ENCODE data around the gene COPRS. TPM values are rescaled to one million over a fixed set of nuclear protein-coding genes. Genes with fewer than 3 reads are reported as not detected.

The COPRS gene
- 45.8 and 62.7 TPM in 2 replicates for total RNA-seq

DNA sequence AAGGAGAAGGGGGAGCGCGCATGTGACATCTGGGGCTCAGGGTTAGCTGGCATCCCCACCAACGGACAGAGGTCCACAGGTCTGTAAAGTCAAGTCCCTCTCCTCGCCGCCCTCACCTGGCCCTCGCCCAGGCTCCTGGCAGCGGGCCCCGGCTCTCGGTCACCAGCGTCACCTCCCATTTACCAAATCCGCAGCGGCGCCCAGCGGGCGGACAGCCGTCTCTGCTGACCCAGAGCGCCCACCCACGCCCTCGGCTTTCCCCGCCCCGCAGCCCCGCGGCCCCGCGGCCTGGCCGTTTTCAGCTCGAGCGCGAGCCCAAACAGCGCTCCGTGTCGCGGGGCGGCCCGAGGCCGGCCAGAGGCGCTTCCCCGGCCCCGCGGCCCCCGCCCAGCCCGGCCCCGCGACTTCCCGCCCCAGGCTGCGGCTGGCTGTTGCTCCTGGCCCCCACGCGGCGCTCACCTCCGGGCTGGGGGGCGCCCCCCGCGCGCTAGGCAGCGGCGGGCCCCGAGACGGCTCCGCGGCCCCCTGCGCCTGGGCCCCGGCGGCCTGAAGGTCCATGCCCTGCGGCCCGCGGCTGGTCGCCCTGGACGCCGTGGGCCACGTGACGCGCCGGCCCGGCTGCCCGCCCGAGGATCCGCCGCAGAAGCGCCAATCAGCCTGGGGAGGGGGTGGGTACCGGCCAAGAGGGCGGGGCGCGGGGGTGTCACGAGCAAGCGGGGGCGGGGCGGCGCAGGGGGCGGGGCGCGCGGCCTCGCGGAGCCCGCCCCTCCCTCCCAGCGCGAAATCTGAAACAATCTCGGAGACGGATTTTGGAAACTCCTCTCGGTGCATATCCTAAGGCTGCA lies at the start of gene COPRS:
TSS of gene COPRS (minus strand) at position 603 of the 845 bp plus-strand sequence. CDS start at position 558, 45 bp downstream.
- peak; percentile 90 to 94 for DNase-seq (ENCODE audit: low read depth in 2 of 2)

- no peak for DNase-seq (ENCODE audit: low read depth in 2 of 2)
Measured at GRCh38 chr17:31908386-31908785, 49.3 kb upstream of the COPRS start.

- peak; percentile 46 to 92 for DNase-seq (ENCODE audit: low read depth in 2 of 2)
Measured at GRCh38 chr17:31907342-31907962, 48.4 kb upstream of the COPRS start.

DNA sequence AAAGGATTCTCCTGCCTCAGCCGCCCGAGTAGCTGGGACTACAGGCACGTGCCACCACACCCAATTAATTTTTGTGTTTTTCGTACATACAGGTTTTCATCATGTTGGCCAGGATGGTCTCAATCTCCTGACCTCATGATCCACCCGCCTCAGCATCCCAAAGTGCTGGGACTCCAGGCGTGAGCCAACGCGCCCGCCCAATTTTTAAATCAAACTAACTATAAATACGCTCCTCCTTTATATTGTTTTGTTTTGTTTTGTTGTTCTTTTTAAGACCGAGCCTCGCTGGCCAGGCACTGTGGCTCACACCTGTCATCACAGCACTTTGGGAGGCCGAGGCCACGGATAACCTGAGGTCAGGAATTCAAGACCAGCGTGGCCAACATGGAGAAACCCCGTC lies 44.4 kb upstream of the COPRS start:
- no peak for DNase-seq (ENCODE audit: low read depth in 2 of 2)

GRCh38 chr17:31902693-31903092 lies 43.6 kb upstream of the COPRS start:
- no peak for DNase-seq (ENCODE audit: low read depth in 2 of 2)

GRCh38 chr17:31900877-31901276 lies 41.8 kb upstream of the COPRS start:
- peak; percentile 38 to 40 for DNase-seq (ENCODE audit: low read depth in 2 of 2)

GRCh38 chr17:31888124-31888523 lies 29.1 kb upstream of the COPRS start:
- DNase-seq (ENCODE audit: low read depth in 2 of 2), result no peak

DNA sequence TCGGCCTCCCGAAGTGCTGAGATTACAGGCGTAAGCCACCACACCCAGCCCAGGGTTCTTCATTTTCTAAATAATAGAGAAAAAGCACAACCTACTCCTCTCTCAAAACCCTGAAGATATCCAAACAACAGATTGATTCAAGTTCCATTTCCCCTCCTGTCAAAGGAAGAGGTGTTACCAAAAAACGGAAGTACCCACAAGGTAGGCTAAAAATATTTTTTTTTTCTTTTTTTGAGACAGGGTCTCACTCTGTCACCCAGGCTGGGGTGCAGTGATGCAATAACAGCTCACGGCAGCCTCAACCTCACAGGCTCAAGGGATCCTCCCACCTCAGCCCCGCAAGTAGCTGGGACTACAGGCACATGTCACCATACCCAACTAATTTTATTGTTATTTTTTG lies 23.5 kb upstream of the COPRS start:
- DNase-seq (ENCODE audit: low read depth in 2 of 2), result no peak

- no peak for DNase-seq (ENCODE audit: low read depth in 2 of 2)
Measured at GRCh38 chr17:31880311-31880710, 21.3 kb upstream of the COPRS start.

DNA sequence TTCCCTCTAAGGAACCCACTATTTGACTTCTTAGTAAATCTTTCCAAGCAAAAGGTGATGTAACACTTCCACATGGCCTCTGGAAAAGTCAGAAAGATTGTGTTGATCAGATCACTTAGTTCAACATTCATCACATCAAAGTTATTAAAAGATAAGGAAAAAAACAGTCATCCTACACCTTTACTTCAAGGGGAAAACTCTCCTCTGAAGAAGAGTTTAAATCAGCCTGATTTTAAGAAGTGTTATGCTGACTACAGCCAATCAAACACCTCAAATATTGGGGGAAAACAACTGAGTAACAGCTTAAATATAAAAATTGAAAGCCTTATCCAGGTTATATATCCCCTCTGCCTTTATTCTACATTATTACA lies 19.6 kb upstream of the COPRS start:
- DNase-seq (ENCODE audit: low read depth in 2 of 2), result no peak

DNA sequence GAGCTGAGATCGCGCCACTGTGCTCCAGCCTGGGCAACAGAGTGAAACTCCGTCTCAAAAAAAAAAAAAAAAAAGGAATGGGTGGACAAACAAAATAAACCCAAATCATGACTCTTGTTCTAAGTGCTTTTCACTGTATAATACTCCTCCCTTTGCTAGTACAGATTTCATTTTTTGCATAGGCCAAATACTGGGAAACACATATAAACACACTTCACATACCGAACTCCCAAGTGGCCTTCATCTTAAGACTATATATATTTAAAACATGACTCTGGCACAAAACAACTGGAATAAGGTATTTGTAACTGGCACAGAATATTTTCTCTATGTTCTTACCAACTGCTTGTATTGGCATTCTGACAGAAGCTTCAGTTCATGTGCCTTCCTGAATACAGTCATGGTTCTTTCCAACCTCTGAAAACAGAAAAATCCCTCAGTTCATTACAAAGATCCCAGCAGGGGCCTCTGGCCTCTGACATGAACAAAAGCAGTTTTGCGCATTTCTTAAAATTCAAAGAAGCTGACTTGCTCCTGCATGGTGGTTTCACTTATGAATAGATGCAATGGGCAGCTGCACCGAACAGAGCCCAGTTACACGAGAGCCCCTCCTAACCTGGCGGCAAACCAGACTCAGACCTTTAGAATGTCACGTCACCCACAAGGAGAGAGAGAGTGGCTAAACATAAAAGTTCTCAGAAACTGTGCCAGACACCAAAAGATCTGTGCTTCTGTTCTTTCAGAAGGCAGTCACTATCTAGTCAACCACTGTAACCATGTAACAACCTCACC lies 19.1 kb upstream of the COPRS start:
- peak; percentile 67 to 87 for DNase-seq (ENCODE audit: low read depth in 2 of 2)

GRCh38 chr17:31877341-31877740 lies 18.3 kb upstream of the COPRS start:
- DNase-seq (ENCODE audit: low read depth in 2 of 2), result peak in 1 of 2 donors; percentile 51

- no peak for DNase-seq (ENCODE audit: low read depth in 2 of 2)
Measured at GRCh38 chr17:31875081-31875480, 16.0 kb upstream of the COPRS start.

DNA sequence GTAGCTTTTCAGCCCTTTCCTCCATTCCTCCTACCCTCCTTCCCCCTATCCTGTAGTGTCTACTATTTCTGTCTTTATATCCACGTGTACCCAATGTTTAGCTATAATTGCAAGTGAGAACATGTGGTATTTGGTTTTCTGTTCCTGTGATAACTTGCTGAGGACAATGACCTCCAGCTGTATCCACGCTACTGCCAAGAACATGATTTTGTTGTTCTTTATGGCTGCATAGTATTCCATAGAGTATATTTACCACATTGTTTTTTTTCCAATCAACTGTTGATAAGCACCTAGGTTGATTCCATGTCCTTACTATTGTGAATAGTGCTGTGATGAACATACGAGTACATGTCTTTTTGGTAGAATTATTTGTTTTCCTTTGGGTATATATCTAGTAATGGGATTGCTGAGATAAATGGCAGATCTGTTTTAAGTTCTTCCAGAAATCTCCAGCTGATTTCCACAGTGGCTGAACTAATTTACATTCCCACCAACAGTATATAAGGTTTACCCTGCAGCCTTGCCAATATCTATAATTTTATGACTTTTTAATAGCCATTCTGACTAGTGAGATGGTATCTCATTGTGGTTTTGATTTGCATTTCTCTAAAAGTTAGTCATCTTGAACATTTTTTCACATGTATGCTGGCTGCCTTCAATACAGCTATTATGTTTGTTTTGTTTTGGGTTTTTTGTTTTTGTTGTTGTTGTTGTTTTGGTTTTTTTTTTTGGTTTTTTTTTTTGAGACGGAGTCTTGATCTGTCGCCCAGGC lies 10.9 kb upstream of the COPRS start:
- no peak for DNase-seq (ENCODE audit: low read depth in 2 of 2)

- no peak for DNase-seq (ENCODE audit: low read depth in 2 of 2)
Measured at GRCh38 chr17:31869031-31869430, 10.0 kb upstream of the COPRS start.

DNA sequence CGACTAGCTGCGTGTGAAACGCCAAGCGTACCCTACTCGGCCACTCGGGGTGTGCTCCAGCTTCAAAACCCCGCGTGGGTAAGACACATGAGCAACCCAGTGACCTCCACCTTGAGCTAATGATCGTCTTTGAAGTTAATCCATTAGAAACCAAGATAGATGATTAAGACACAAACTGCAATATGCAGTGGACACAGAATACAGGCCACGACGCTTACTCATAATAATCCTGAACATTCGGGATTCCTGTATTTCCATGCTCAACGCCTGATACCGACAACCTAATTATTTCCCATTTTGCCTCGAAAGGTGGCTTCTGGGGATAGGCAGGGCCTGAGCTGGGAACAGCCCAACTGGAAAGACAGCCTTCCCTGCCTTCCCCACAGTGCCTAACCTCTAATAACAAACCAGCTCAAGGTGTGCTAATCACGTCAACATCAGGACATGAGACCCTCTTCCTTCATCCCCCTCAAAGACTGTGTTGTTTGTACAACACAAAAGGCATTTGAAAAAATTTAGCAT lies 504 bp upstream of the COPRS start:
- no peak for DNase-seq (ENCODE audit: low read depth in 2 of 2)

DNA sequence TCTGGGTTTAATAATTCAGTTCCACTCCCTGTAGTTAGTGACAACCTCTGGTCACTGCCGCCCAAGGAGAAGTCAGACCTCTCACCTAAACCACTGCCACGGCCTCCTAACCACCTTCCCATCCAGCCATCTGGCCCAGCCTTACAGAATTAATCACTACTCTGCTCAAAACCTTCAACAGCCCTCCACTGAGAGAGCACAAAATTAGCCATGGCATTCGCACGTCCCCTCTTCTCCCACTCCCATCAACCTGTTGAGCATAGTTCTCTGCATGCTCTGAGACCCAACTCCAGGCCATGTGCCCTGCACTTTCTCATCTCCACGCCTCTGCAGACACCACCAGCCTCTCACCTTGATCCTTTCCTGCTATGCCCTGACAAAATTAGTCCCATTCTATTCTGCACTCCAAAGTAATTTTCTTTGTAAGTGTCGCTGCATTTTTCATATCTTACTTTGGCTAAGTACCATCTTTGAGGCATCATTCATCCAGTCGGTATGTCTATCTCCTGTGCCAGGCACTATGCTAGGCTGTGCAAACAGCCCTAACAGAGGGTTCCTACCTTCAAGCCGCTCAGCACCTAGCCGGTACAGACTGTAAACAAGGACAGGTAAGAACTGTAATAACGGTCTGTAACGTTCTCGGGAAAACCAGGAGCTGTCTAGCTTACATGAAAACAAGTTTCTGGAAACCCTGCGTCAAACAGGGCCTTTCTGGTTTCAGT lies 963 bp downstream of the COPRS start:
- DNase-seq (ENCODE audit: low read depth in 2 of 2), result peak; percentile 2 to 9

DNA sequence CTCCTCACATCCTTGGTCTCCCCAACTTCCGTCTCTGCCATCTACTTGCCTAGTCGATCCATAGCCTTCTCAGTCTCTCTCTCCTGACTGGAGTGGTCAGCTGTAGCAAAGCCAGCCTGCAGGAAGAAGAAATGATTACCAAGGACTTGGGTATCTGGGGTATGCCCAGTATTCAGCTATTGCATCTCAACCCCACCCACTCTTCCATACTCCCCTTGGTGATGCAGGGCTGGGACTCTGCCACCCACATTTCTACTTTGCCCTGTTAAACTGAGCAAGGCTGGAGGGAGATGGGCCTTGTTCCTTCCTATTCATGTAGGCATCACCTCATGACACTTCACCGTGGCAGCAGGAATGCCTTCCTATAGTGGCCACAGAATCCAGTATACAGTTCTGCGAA lies 2.3 kb downstream of the COPRS start:
- no peak for DNase-seq (ENCODE audit: low read depth in 2 of 2)

DNA sequence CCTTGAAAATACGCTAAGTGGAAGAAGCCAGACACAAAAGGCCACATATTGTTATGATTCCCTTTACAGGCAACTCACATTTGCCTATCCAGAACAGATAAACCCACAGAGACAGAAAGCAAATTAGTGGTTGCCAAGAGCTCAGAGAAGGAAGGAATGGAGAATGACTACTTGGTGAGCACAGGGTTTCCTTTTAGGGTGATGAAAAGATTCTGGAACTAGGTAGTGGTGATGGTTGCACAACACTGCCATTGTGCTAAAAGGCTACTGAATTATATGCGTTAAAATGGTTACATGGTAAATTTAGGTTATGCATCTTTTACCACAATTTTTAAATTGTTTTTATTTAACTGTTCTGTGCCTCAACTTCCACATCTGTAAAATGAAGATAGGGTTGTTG lies 4.4 kb downstream of the COPRS start:
- DNase-seq (ENCODE audit: low read depth in 2 of 2), result no peak

GRCh38 chr17:31853911-31854470 lies 5.1 kb downstream of the COPRS start:
- DNase-seq (ENCODE audit: low read depth in 2 of 2), result no peak

Data from lung microvascular endothelial cell (primary cell).